Activated naive CD8-positive, alpha-beta T cell treated with anti-CD3 and anti-CD28 coated beads, Interleukin-2, amount 50 U/mL, for 16 hours (primary cell): ENCODE measurements around the gene TCFL5.
A peak's percentile ranks its signal among the peaks of the same experiment; 100 is the strongest.

Experiments
- DNase-seq: peaks from one replicate; pipeline ENCODE4 v3.0.0-alpha.2; 2020; ENCODE audit warnings: low read depth, low spot score

The TCFL5 gene

DNA sequence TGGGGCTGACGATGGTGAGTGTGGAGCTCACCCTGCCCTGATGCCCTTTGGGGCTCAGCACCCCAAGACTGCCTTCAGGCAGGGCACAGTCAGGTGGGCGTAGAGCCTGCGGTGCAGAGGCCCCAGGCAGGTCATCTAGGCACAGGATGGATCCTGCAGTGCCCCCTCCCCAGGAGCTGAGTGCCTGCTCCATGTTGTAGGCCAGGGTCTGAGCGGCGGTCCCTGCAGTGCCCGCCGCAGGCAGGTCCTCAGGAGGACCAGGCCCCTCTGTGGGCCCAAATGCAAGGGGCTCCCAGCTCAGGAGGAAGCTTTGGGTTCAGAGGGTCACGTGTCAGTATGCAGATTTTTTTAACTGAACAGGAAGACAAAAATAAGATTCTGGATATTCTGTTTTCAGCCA lies 62.6 kb downstream of the TCFL5 start:
- no peak for DNase-seq

DNA sequence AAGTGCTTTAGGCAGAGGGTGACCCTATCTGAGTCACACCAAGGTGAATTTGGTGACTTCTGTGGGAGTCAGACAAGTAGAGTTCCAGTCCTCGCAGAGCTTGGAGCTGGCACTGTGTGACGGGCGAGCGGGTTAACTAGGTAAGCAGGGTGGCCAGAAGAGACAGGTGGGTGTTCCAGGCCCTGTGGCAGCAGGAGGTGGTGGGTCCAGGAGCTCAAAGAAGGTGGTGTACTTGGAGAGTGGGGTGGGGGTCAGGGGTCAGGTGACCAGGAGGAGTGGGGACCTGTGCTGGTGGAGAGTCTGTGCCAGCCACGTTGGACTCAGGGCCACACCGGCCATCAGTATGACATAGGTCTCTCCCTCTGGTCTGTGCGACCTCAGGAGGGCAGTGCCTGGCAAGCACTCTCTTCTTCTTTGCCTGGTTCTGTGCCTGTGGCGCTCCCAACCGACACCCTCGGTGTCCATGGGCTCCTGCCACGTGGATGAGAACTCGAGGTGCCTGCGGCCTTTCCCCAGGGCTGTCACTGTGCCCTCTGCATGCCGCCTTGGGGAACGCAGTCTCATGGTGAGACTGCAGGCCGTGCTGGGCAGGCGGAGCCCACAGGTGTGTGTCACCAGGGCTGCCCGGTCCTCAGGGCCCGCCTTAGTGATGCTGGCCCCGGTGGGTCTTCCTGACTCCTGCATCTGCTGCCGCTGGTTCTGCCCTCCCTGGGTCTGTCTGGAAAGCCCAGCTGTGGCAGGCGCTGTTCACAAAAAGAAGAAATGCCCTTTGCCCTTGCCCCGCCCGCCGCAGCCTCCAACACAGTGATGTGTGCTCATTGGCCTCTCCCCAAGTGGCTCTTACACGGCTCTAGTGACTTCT lies 63.7 kb downstream of the TCFL5 start:
- DNase-seq, result no peak

DNA sequence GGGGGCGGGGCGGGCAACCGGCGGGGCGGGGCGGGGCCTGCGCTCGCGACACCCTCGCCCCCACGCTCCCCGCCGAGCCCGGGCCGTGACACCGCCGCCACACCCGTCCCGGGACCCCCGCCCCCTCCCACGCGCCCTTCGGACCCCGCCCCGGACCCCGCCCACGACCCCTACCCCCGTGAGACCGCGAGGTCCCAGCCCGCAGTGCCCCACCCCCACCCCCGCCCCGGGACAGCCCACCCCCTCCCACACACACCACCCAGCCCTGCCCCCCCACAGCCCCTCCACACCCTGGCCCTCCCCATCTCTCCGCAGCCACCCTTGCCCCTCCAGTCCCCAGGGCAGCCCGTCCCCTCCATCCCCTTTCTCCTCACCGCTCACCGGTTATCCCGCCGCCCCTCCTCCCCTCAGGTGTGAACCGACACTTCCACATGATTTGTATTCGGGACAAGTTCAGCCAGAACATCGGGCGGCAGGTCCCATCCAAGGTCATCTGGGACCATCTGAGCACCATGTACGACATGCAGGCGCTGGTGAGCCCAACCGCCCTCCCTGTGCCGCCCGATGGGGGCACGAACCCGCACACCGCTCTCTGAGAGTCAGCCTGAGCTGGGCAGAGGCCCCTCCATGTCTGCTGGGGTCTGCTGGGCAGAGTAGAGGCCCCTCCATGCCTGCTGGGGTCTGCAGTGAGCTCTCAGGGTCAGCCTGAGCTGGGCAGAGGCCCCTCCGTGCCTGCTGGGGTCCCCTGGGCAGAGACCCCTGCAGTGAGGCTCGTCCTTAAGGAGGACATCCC lies 64.7 kb downstream of the TCFL5 start:
- no peak for DNase-seq

DNA sequence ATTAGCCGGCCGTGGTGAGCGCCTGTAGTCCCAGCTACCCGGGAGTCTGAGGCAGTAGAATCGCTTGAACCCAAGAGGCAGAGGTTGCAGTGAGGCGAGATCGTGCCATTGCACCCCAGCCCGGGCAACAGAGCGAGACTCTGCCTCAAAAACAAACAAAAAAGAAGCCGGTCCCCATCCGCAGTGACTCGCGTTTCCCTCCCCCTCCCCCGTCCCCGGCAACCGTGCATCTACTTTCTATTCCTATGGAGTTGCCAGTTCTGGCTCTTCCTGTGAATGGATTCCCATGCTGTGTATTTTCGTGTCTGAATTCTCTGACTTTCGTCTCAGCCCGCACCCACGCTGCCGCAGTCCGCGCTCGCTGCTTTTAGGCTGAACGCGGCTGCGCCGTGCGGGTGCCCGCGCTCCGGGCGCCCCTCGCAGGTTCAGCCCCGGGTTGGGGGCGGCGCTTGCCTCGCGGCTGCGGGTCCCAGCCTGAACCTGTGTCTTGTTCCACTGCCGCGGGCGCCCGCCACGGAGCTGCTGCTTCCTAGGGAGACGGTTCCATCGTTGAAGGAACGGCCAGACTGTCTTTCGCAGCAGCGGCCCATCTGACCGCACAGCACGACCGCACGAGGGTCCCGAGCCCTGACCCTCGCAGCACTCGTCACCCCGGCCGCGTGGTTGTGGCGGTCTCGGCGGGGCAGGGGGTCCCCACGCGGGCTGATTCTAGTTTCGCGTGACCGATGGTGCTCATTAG lies 66.4 kb downstream of the TCFL5 start:
- DNase-seq, result peak; percentile 51

DNA sequence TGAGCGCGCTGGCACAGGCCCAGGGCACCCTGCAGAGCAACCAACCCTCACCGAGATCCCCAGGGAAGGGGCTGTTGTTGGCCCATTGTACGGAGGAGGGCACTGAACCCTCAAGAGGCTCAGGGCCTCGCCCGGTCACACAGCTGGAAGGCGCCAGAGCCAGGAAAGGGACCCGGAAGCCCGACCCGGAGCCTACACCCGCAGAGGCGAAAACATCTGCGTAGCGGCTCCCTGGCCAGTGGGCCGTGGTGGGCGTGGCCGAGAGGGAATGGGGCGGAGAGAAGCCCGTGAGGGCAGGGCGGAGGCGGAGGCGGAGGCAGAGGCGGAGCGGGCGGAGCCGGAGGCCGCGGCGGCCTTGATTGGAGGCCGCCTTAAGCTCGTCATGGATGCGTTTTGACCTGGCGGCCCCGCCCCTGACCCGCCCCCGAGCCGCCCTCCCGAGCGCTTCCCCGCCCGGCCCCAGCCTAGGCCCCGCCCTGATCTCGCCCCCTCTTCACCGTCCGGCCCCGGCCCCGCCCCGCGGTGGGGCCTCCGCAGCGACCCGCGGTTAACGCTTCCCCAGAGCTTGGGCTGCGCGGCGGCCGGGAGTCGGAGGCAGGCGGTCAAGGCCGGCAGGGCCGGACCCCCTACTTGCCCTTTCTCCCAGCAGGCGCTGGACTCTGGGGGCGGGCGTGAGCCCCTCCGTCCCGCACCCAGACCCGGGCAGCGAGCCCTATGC lies 67.5 kb downstream of the TCFL5 start:
- DNase-seq, result peak; percentile 77

DNA sequence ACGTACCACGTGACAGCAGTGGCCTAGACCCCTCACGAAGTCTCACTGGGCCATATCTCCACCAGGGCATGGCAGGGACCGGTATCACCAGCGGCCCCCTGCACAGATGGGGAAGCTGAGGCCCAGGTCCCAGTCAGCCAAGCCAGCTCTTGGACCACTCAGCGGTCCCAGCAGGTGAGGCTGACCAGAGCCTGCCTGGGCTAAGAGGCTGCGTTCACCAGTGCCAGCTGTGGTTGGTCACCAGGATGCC lies 67.9 kb downstream of the TCFL5 start:
- no peak for DNase-seq

DNA sequence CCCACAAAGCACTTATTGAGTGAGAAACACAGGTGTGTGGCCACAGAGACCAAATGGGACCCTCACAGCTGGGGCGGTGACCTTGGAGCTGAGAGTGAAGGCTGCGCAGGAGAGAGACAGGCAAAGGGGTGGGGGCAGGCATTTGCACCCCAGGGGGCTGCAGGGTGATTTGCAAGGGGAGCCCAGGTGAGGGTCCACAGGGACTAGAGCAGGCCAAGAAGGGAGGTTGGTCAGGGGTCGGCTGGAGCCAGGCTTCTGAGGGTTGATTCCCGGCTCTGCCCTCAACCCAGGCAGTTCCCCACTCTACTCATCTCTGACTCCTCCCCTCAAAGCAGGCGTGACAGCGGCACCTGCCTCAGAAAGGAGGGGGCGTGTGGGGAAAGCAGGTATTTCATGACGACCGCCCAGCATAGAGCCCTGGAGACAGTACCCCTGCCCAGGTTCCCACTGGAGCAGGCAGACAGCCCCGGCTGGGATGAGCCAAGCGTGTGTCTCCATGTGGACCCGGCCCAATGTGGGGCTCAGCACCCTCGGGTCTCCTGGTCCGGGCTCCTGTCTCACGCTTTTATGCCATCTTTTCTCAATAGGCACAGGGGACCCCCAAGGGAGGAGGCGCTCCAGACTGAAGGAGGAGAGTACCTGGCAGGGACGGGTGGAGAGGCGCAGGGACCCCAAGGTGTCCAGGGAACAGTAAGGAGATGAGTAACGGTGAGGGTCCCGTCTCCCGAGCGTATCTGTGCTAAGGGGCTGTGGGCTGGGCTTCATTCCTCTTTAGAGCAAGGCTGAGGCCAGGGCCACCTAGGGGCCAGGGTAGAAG lies 68.5 kb downstream of the TCFL5 start:
- DNase-seq, result no peak

DNA sequence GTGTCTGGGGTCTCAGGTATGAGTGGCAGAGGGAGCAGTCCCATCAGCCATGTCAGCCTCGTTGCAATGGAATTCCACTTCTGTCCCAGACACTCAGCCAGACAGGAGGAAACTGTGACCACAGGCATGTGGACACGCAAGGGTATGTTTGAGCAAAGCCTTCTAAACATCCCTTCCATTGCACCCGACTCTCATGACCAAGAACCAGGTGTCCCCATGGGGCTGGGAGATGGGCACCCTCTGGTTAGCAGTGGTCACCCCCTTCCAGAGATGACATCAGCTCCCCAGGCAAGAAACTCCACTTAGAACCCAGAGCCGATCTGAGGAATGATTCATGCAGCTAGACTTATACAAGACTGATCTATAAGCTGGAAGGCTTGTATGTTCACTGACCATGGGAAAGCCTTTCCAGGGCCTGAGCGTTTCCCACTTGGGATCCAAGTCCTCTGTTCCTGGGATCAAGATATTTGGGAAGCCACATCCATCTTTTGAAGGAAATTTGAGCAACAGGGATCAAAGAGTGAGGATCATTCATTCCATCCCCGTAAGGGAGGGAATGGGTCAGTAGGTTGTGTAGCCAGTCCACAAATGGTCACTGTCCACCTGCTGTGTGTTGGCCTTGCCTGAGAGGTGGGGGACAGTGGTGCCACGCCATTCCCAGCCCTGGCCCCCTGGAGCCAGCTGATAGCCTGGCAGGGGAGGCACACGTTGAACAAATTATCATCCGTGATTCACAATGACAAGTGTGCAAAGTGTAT lies 69.3 kb downstream of the TCFL5 start:
- no peak for DNase-seq

DNA sequence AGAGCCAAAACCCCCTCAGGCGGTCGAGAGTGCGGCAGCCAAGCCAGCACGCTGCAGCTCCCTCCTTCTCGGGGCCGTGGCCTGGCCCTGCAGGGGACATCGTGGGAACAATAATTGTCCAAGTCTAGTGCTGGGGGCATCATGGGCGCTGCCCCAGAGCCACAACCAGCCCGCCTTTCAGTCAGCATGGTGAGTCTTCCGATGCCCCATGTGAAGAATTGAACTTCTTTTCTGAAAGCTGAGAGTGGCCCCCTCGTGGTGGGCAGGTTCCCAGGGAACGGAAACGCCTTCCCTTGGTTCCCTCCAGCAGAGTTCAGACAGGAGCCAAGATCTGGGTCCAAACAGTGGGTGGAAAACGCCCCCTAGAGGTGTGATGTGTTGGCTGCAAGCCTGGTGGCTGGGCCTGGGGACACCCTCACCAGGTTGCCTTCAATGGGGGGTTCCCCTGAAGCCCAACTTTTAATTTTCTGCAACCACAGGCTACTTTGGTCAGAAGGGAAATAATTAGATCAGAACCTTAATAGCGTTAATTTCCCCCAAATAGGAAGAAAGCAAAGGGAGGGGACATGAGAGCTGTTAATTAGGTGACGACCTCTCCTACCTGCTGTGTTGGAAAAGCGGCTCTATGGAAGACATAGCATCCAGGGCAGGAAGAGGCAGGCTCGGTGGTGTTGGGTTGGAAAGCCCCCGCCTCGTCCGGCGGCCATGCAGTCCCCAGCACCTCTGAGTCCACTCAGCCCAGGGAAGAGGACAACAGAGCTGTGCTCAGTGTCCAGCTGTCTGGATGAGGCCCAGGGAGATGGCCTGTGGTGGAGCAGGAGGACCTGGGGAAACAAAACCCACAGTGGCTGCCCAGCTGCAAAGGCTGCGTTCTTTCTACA lies 70.1 kb downstream of the TCFL5 start:
- peak; percentile 45 for DNase-seq
